Neural progenitor cell (in vitro differentiated cells): Measurements from ENCODE around the gene PCK1.

Source experiments
- EZH2 ChIP-seq: fragments of 200-600 bp; sonication (generic); IDR thresholded peaks from 2 replicates; pipeline ENCODE4 v1.6.1; 2017; ENCODE audit warnings: antibody characterized with exemption, mild to moderate bottlenecking, moderate library complexity
- EZH2phosphoT487 ChIP-seq: fragments of 200-600 bp; sonication (generic); IDR thresholded peaks from 2 replicates; pipeline ENCODE4 v1.6.1; 2017; ENCODE audit warnings: antibody characterized with exemption
- TF ChIP-seq, protein P1 (sequence below): fragments of 200-600 bp; sonication (generic); IDR thresholded peaks from 2 replicates; pipeline ENCODE4 v1.5.1; 2017; ENCODE audit warnings: antibody characterized with exemption, mild to moderate bottlenecking

DNA sequence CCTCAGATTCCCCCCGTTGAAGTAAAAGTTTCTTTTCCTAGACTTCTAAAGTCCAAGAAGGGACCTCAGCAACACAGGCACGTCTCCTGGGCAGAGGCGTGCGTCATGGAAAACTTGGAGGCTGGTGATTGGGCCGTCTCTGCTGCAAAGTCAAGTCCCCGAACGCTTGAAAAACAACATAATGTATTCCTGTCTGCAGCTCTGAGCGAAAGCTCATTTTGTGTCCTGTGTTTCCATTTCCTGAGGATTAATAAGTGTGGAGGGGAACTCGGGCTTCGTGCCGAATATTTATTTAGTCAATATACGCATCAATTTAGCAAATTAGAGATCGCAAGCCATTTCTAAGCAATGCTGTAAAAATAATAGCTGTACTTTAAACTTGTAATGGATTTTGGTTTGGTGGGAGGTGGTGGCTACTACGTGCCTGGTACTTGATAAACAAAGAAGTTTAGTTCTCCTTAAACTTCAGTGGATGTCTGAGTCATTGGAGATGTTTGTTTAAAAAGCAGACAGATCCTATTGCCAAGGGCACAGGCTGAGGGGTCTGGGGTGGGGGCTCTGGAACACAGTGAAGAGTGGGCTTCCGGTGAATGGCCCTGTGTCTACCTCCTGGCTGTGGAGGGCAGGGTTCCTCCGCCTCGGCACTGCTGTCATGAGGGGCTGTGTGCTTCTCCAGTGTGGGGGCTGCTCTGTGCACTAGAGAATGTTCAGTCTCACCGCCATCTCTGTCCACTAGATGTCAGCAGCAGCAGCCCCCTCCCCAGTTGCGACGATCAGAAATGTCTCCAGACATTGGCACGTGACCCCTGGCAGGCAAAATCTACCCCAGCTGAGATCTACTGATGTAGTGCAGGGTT is 21.8 kb downstream of the PCK1 start:
- TF ChIP-seq, protein P1, sequence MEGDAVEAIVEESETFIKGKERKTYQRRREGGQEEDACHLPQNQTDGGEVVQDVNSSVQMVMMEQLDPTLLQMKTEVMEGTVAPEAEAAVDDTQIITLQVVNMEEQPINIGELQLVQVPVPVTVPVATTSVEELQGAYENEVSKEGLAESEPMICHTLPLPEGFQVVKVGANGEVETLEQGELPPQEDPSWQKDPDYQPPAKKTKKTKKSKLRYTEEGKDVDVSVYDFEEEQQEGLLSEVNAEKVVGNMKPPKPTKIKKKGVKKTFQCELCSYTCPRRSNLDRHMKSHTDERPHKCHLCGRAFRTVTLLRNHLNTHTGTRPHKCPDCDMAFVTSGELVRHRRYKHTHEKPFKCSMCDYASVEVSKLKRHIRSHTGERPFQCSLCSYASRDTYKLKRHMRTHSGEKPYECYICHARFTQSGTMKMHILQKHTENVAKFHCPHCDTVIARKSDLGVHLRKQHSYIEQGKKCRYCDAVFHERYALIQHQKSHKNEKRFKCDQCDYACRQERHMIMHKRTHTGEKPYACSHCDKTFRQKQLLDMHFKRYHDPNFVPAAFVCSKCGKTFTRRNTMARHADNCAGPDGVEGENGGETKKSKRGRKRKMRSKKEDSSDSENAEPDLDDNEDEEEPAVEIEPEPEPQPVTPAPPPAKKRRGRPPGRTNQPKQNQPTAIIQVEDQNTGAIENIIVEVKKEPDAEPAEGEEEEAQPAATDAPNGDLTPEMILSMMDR, result peak; percentile 68
- TF ChIP-seq EZH2, result no peak
- no peak for TF ChIP-seq EZH2phosphoT487
